ENCODE data around the gene SEC14L5. TPM values are rescaled to one million over a fixed set of nuclear protein-coding genes. Genes with fewer than 3 reads are reported as not detected.
A peak's percentile ranks its signal among the peaks of the same experiment; 100 is the strongest.

The SEC14L5 gene
- polyA plus RNA-seq, 1 experiment = 0.05 TPM

DNA sequence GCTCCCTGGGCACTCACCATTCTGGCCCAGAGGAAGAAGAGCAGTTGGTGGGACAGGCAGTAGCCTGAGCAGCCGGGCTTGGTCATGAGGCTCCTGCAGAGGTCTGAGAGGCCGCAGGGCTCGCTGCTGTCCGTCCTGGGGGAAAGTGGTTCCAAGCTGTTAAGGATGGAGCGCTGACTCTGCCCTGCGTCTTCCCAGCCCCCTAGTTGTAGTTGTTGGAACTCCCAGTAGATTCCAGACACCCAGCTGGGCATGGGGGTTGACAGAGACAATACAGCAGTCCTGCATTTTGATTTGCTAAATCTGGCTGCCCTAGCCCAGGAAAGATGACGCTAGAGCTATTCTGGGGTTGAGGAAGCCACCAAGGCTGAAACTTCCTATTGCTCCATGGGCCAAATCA lies 100.3 kb downstream of the SEC14L5 start:
- Histone ChIP-seq H3K27me3 (ENCODE audit: control insufficient read depth, insufficient read depth, low read length) (peaks cover 19% of the 10 kb centered on the region), H3K9me3 (ENCODE audit: control insufficient read depth, insufficient read depth, low read length) (no peaks in the 10 kb centered on the region), H3K4me3 (ENCODE audit: low read depth, low read length) (no peak overlapping the region), H3K27ac (ENCODE audit: low read depth, low read length) (no peak overlapping the region)
- DNase-seq (ENCODE audit: low read depth, low spot score) = no peak
- POLR2A ChIA-PET = interaction anchor here (0.8 kb wide), 1 partner anchor 13 kb away, joined by 3 read pairs; the partner anchor contains the start of gene ALG1
- CTCF ChIA-PET = interaction anchor here (0.6 to 0.7 kb wide), 2 partner anchors 23 to 24 kb away, joined by 3 read pairs; no protein-coding TSS in a partner anchor
- TF ChIP-seq, protein P1, sequence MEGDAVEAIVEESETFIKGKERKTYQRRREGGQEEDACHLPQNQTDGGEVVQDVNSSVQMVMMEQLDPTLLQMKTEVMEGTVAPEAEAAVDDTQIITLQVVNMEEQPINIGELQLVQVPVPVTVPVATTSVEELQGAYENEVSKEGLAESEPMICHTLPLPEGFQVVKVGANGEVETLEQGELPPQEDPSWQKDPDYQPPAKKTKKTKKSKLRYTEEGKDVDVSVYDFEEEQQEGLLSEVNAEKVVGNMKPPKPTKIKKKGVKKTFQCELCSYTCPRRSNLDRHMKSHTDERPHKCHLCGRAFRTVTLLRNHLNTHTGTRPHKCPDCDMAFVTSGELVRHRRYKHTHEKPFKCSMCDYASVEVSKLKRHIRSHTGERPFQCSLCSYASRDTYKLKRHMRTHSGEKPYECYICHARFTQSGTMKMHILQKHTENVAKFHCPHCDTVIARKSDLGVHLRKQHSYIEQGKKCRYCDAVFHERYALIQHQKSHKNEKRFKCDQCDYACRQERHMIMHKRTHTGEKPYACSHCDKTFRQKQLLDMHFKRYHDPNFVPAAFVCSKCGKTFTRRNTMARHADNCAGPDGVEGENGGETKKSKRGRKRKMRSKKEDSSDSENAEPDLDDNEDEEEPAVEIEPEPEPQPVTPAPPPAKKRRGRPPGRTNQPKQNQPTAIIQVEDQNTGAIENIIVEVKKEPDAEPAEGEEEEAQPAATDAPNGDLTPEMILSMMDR (IDR thresholded peaks at IDR 0.05; ENCODE audit: low read depth, low read length) = peak; percentile 48

DNA sequence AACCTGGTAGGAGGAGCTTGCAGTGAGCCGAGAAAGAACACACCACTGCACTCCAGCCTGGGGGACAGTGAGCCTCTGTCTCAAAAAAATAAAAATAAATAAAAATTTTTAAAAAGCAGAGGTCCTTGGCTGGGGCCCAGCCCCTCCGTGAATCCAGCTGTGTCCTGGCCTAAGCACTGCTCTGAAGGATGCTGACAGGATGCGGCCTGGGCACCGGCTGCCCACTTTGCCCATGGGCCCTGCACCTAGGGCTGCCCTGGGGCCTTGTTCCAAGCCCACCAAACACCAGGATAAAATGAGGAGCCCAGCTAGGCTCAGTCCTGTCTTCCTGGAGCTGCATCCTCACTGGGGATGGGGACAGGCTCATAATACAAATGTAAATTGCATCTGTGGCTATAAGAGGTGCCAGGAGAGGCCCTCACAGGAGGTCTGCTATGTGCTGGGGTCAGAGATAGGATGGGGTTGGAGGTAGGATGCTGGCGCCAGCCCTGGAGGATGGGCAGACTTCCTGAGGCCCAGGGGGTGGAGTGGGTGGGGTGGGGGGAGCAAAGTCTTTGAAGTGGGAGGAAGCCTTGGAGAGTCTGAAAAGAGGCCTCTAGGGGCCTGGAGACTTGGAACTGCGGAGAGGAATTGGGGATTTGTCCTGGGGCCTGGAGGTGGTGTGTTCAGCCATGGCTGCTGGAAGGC lies 101.4 kb downstream of the SEC14L5 start:
- no peak for DNase-seq (ENCODE audit: low read depth, low spot score)
- H3K9me3 ChIP-seq (ENCODE audit: control insufficient read depth, insufficient read depth, low read length) = no peaks in the 10 kb centered on the region
- TF ChIP-seq, protein P1 (IDR thresholded peaks at IDR 0.05; ENCODE audit: low read depth, low read length) = no peak
- ChIA-PET POLR2A (no interaction called here), CTCF (no interaction called here)
- peaks cover 19% of the 10 kb centered on the region for H3K27me3 ChIP-seq (ENCODE audit: control insufficient read depth, insufficient read depth, low read length)
- no peak overlapping the region for H3K27ac ChIP-seq (ENCODE audit: low read depth, low read length)
- H3K4me3 ChIP-seq (ENCODE audit: low read depth, low read length) = no peak overlapping the region

DNA sequence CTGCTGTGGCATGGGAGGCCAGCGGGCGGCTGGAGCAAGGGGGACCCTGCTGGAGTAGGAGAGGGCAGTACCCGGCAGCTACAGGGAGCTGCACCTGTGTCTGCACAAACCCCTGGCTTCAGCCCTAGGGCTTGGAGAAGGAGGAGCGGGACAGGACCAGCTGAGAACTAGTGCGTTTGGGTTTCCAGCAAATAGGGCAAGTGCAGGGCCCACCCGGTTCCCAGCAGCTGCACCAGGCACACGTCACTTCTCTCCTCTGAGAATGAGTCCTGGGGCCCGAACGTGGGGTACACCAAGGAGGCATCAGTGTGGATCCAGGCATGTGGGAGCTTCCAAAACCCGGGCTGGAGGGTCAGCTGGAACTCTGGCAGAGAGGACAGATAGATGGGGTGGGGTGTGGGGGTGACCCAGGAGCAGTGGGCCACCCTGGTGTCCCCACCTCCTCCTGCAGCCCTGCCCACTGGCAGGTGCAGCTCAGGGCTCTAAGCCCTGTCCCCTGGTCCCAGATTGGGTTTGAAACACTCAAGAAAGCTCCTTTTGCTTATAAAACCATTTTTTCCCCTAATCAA lies 102.0 kb downstream of the SEC14L5 start:
- Histone ChIP-seq H3K27me3 (ENCODE audit: control insufficient read depth, insufficient read depth, low read length) (peaks cover 18% of the 10 kb centered on the region), H3K4me3 (ENCODE audit: low read depth, low read length) (no peak overlapping the region), H3K27ac (ENCODE audit: low read depth, low read length) (no peak overlapping the region), H3K9me3 (ENCODE audit: control insufficient read depth, insufficient read depth, low read length) (no peaks in the 10 kb centered on the region)
- ChIA-PET CTCF (interaction anchor here (0.6 to 1.2 kb wide), 2 partner anchors 32 to 69 kb away, joined by 4 to 9 read pairs; no protein-coding TSS in a partner anchor), POLR2A (no interaction called here)
- TF ChIP-seq, protein P1 (IDR thresholded peaks at IDR 0.05; ENCODE audit: low read depth, low read length) = no peak
- no peak for DNase-seq (ENCODE audit: low read depth, low spot score)

DNA sequence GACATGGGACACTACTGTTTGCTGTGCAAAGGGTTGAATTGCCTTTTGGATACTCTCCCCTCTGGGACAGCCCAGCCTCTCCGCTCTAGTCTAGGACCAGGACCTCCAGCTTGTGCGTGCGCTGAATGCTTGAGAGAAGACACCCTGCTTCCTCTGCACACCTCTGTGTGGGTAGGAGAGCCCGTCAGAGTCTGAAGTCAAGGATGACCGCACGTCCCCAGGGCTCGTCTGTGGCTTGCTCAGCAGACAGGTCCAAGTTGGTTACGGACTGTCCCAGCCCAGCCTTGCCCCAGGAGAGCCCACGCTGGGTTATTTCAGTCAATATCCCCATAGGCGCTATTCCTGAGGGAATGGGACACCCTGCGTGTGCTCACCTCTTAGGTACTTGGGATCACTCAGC lies 103.9 kb downstream of the SEC14L5 start:
- TF ChIP-seq, protein P1 (IDR thresholded peaks at IDR 0.05; ENCODE audit: low read depth, low read length) = no peak
- ChIA-PET POLR2A (no interaction called here), CTCF (no interaction called here)
- Histone ChIP-seq H3K4me3 (ENCODE audit: low read depth, low read length) (no peak overlapping the region), H3K27ac (ENCODE audit: low read depth, low read length) (no peak overlapping the region), H3K9me3 (ENCODE audit: control insufficient read depth, insufficient read depth, low read length) (no peaks in the 10 kb centered on the region), H3K27me3 (ENCODE audit: control insufficient read depth, insufficient read depth, low read length) (peaks cover 25% of the 10 kb centered on the region)
- no peak for DNase-seq (ENCODE audit: low read depth, low spot score)

Measured in AG04450 (cell line).